ENCODE data around the gene DNAJB9. TPM values are rescaled to one million over a fixed set of nuclear protein-coding genes. Genes with fewer than 3 reads are reported as not detected.

Gene DNAJB9
- total RNA-seq, 1 experiment from 2014 or later: 22.0 TPM

DNA sequence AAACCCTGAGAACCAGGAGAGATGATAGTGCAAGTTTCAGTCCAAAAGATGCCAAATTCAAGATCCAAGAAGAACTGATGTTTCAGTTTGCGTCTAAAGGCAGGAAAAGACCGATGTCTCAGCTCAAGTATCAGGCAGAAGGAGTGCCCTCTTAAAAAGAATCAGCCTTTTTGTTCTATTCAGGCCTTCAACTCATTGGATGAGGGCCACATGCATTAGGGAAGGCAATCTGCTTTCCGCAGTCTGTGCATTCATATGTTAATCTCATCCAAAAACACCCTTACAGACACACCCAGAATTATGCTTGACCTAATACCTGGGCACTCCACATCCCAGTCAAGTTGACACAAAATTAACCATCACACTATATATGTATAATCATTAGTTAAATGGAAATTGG is 45.2 kb downstream of the DNAJB9 start:
- Mint-ChIP-seq H3K36me3 (ENCODE audit: insufficient read depth, unreplicated experiment) (no peaks in the 10 kb centered on the region), H3K9me3 (ENCODE audit: unreplicated experiment) (no peaks in the 10 kb centered on the region), H3K4me1 (ENCODE audit: low read depth, unreplicated experiment) (peaks cover 12% of the 10 kb centered on the region), H3K27ac (ENCODE audit: unreplicated experiment) (no peak overlapping the region), H3K27me3 (ENCODE audit: insufficient read depth, unreplicated experiment) (no peaks in the 10 kb centered on the region), H3K4me3 (ENCODE audit: unreplicated experiment) (no peak overlapping the region)
- ChIA-PET CTCF (no interaction called here), POLR2A (no interaction called here)
- Histone ChIP-seq H3K9me3 (no peaks in the 10 kb centered on the region), H3K4me1 (peaks cover 11% of the 10 kb centered on the region; the same call in 1 of the 2 replicates), H3K36me3 (ENCODE audit: control insufficient read depth, insufficient read depth, low read length) (no peaks in the 10 kb centered on the region), H3K27me3 (replicated peaks; ENCODE audit: control insufficient read depth, insufficient read depth, low read length) (no peaks in the 10 kb centered on the region), H3K4me3 (ENCODE audit: low read depth, low read length) (no peak overlapping the region)
- TF ChIP-seq, protein P1, sequence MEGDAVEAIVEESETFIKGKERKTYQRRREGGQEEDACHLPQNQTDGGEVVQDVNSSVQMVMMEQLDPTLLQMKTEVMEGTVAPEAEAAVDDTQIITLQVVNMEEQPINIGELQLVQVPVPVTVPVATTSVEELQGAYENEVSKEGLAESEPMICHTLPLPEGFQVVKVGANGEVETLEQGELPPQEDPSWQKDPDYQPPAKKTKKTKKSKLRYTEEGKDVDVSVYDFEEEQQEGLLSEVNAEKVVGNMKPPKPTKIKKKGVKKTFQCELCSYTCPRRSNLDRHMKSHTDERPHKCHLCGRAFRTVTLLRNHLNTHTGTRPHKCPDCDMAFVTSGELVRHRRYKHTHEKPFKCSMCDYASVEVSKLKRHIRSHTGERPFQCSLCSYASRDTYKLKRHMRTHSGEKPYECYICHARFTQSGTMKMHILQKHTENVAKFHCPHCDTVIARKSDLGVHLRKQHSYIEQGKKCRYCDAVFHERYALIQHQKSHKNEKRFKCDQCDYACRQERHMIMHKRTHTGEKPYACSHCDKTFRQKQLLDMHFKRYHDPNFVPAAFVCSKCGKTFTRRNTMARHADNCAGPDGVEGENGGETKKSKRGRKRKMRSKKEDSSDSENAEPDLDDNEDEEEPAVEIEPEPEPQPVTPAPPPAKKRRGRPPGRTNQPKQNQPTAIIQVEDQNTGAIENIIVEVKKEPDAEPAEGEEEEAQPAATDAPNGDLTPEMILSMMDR (IDR thresholded peaks at IDR 0.05; ENCODE audit: insufficient read depth in 1 of 2, low read depth in 1 of 2, low read length in 1 of 2, severe bottlenecking in 1 of 2, unreplicated experiment in 1 of 2): no peak
- BruUV-seq (replicated peaks): no TSS peak
- DNase-seq: no peak
- intact Hi-C loops (cut with micrococcal nuclease; ENCODE audit: unreplicated experiment): loop anchor here (5.0 kb wide), 1 partner anchor 192 kb away; no protein-coding TSS in a partner anchor

GRCh38 chr7:108618056-108618455 is 48.4 kb downstream of the DNAJB9 start:
- BruUV-seq (replicated peaks): no TSS peak
- Mint-ChIP-seq H3K27me3 (ENCODE audit: insufficient read depth, unreplicated experiment) (no peaks in the 10 kb centered on the region), H3K4me3 (ENCODE audit: unreplicated experiment) (no peak overlapping the region), H3K36me3 (ENCODE audit: insufficient read depth, unreplicated experiment) (no peaks in the 10 kb centered on the region), H3K27ac (ENCODE audit: unreplicated experiment) (no peak overlapping the region), H3K4me1 (ENCODE audit: low read depth, unreplicated experiment) (peaks cover 10% of the 10 kb centered on the region), H3K9me3 (ENCODE audit: unreplicated experiment) (no peaks in the 10 kb centered on the region)
- Histone ChIP-seq H3K4me3 (ENCODE audit: low read depth, low read length) (no peak overlapping the region), H3K4me1 (peaks cover 11% of the 10 kb centered on the region; the same call in 1 of the 2 replicates), H3K9me3 (no peaks in the 10 kb centered on the region), H3K27me3 (replicated peaks; ENCODE audit: control insufficient read depth, insufficient read depth, low read length) (no peaks in the 10 kb centered on the region), H3K36me3 (ENCODE audit: control insufficient read depth, insufficient read depth, low read length) (no peaks in the 10 kb centered on the region)
- CTCF ChIA-PET: no interaction called here
- intact Hi-C loops (cut with micrococcal nuclease; ENCODE audit: unreplicated experiment): no loop called here
- DNase-seq: no peak
- POLR2A ChIA-PET: no interaction called here
- TF ChIP-seq, protein P1 (IDR thresholded peaks at IDR 0.05; ENCODE audit: insufficient read depth in 1 of 2, low read depth in 1 of 2, low read length in 1 of 2, severe bottlenecking in 1 of 2, unreplicated experiment in 1 of 2): no peak

GRCh38 chr7:108623220-108623619 is 53.5 kb downstream of the DNAJB9 start:
- H3K27me3 ChIP-seq (replicated peaks; ENCODE audit: control insufficient read depth, insufficient read depth, low read length): no peaks in the 10 kb centered on the region
- H3K36me3 ChIP-seq (ENCODE audit: control insufficient read depth, insufficient read depth, low read length): no peaks in the 10 kb centered on the region
- H3K4me3 ChIP-seq (ENCODE audit: low read depth, low read length): no peak overlapping the region
- Mint-ChIP-seq H3K4me1 (ENCODE audit: low read depth, unreplicated experiment) (no peaks in the 10 kb centered on the region), H3K36me3 (ENCODE audit: insufficient read depth, unreplicated experiment) (no peaks in the 10 kb centered on the region), H3K9me3 (ENCODE audit: unreplicated experiment) (no peaks in the 10 kb centered on the region), H3K27me3 (ENCODE audit: insufficient read depth, unreplicated experiment) (peaks cover 6% of the 10 kb centered on the region), H3K27ac (ENCODE audit: unreplicated experiment) (no peak overlapping the region), H3K4me3 (ENCODE audit: unreplicated experiment) (no peak overlapping the region)
- DNase-seq: no peak
- H3K4me1 ChIP-seq: no peaks in the 10 kb centered on the region
- intact Hi-C loops (cut with micrococcal nuclease; ENCODE audit: unreplicated experiment): no loop called here
- TF ChIP-seq, protein P1 (IDR thresholded peaks at IDR 0.05; ENCODE audit: insufficient read depth in 1 of 2, low read depth in 1 of 2, low read length in 1 of 2, severe bottlenecking in 1 of 2, unreplicated experiment in 1 of 2): no peak
- ChIA-PET POLR2A (no interaction called here), CTCF (no interaction called here)
- 0 out of 2 replicates have a peak, but pooled peaks cover 6% of the 10 kb centered on the region for H3K9me3 ChIP-seq
- BruUV-seq (replicated peaks): no TSS peak

Other genes starting within 250 kb of the DNAJB9 start
- 85.7 and 96.2 TPM in 2 replicates for gene NRCAM, start 113.4 kb upstream of the DNAJB9 start, total RNA-seq (2022)
- 15.3 and 16.5 TPM in 2 replicates for gene PNPLA8, start 43.7 kb upstream of the DNAJB9 start, total RNA-seq (2022)
- gene THAP5, start 168 bp upstream of the DNAJB9 start, total RNA-seq (2022): 18.3 and 20.4 TPM in 2 replicates